ENCODE measurements around the gene ST8SIA5.

DNA sequence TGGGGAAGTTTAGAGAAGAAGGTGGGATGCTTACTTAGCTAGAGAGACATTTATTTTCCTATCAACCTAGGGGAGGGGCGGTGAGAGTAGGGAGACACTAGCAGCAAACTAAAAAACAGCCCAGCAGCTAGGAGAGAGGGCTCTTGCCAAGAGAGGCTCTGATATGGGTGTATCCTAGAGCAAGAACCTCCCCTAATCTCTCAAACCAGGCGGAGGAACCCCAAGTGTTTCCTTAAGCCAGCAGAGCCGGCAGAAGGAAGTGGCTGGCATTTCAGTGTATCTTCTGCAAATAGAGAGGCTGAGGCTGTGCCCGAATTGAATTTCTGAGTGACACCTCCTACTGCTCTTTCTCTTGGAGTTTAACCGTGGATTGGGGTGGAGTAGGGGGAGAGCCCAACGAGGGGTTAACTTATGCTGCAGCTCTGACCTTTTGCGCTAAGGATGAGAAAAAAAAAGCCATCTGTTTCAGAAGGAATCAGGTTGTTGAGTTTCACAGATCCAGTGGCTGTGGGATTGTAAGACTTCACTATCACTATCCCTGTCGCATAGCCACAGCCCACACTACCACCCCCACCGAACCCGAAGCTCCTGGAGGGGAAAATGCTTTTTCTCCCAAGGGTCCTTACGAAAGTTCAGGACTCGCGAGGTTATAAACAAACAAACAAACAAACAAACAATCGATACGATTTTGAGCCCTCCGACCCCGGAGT is 1.4 kb downstream of the ST8SIA5 start:
- TF ChIP-seq EHMT2 (IDR thresholded peaks at IDR 0.05; ENCODE audit: borderline replicate concordance, low read depth, low read length) (no peak), SAFB2 (CRISPR knock-in tag; IDR thresholded peaks at IDR 0.05; ENCODE audit: borderline replicate concordance, low read depth) (no peak), ZSCAN20 (CRISPR knock-in tag; IDR thresholded peaks at IDR 0.05; ENCODE audit: borderline replicate concordance) (no peak), ZFP90 (CRISPR knock-in tag; IDR thresholded peaks at IDR 0.05; ENCODE audit: borderline replicate concordance) (no peak), RFX5 (IDR thresholded peaks at IDR 0.05; ENCODE audit: low read depth, low read length) (no peak), CHD2 (IDR thresholded peaks at IDR 0.05; ENCODE audit: low read depth, low read length) (no peak)
